Thoracic aorta (tissue), 2 donors: ENCODE measurements around the gene ADGRE1. TPM values are rescaled to one million over a fixed set of nuclear protein-coding genes. Genes with fewer than 3 reads are reported as not detected.

Experiments
- ATAC-seq: fragments of 150-250 bp; one replicate; pipeline ENCODE4 v1.8.0; 2017; ENCODE audit warnings: low read depth; ENCODE audit not compliant: insufficient number of reproducible peaks, low FRiP score
- DNase-seq: peaks from one replicate; pipeline ENCODE4 v3.0.0-alpha.2; 2020; ENCODE audit warnings: low spot score
- H3K27ac ChIP-seq, 2 donors: fragments of 200-600 bp; sonication (generic); 1 replicate in 1 of 2; 2 replicates in 1 of 2; pipeline ENCODE4 v1.5.1; 2016; ENCODE audit warnings: mild to moderate bottlenecking in 2 of 2, moderate library complexity in 2 of 2
- H3K27me3 ChIP-seq: fragments of 200-600 bp; sonication (generic); replicated peaks from 2 replicates; pipeline ENCODE4 v1.6.0; 2016; ENCODE audit warnings: mild to moderate bottlenecking; ENCODE audit not compliant: insufficient read depth
- H3K36me3 ChIP-seq: fragments of 200-600 bp; sonication (generic); one replicate; pipeline ENCODE4 v1.5.1; 2016
- H3K4me1 ChIP-seq, 2 donors: fragments of 200-600 bp; sonication (generic); 1 replicate in 1 of 2; 2 replicates in 1 of 2; pipeline versions ENCODE4 v1.5.1 to v1.6.0; 2016; ENCODE audit warnings: low read depth in 2 of 2, mild to moderate bottlenecking in 1 of 2; ENCODE audit not compliant: control insufficient read depth in 1 of 2
- H3K4me3 ChIP-seq: fragments of 200-600 bp; sonication (generic); 2 replicates; pipeline ENCODE4 v1.5.1; 2016; ENCODE audit warnings: mild to moderate bottlenecking
- H3K9me3 ChIP-seq: fragments of 200-600 bp; sonication (generic); 2 replicates; pipeline ENCODE4 v1.5.1; 2016
- CTCF ChIP-seq: fragments of 200-600 bp; sonication (generic); IDR thresholded peaks from one replicate; pipeline ENCODE4 v1.5.1; 2019; ENCODE audit warnings: antibody characterized with exemption
- total RNA-seq, 2 donors: library from RNA; depleted of rRNA; stranded (reverse); fragments of >200 nt; gene quantifications; one replicate each; pipeline versions ENCODE4 v1.1.0 to v1.2.3, GENCODE V29; 2016

Gene ADGRE1
- total RNA-seq, 2 donors from 2014 or later = 0.41 to 0.42 TPM

- no peak overlapping the region for H3K4me3 ChIP-seq
- DNase-seq (no peak), ATAC-seq (no peak)
- no peaks in the 10 kb centered on the region for H3K4me1 ChIP-seq
- no peaks in the 10 kb centered on the region for H3K36me3 ChIP-seq
- peaks cover 8% of the 10 kb centered on the region for H3K9me3 ChIP-seq
- no peak for TF ChIP-seq CTCF
- no peak overlapping the region for H3K27ac ChIP-seq
- no peaks in the 10 kb centered on the region for H3K27me3 ChIP-seq
Observed at GRCh38 chr19:6925386-6925785, 38.0 kb downstream of the ADGRE1 start.

- Histone ChIP-seq H3K27me3 (no peaks in the 10 kb centered on the region), H3K9me3 (peaks cover 8% of the 10 kb centered on the region), H3K27ac (no peak overlapping the region), H3K36me3 (no peaks in the 10 kb centered on the region), H3K4me1 (no peaks in the 10 kb centered on the region), H3K4me3 (no peak overlapping the region)
- no peak for DNase-seq
- TF ChIP-seq CTCF = no peak
- ATAC-seq = no peak
Observed at GRCh38 chr19:6925801-6926751, 38.7 kb downstream of the ADGRE1 start.

GRCh38 chr19:6930190-6930589, 42.8 kb downstream of the ADGRE1 start:
- no peak overlapping the region for H3K4me3 ChIP-seq
- no peak overlapping the region for H3K27ac ChIP-seq
- DNase-seq (no peak), ATAC-seq (no peak)
- H3K27me3 ChIP-seq = no peaks in the 10 kb centered on the region
- no peaks in the 10 kb centered on the region for H3K36me3 ChIP-seq
- no peak for TF ChIP-seq CTCF
- H3K4me1 ChIP-seq = no peaks in the 10 kb centered on the region
- H3K9me3 ChIP-seq = peaks cover 8% of the 10 kb centered on the region

GRCh38 chr19:6935069-6935468, 47.7 kb downstream of the ADGRE1 start:
- no peak for TF ChIP-seq CTCF
- Histone ChIP-seq H3K9me3 (peaks cover 2% of the 10 kb centered on the region), H3K4me3 (no peak overlapping the region), H3K4me1 (no peaks in the 10 kb centered on the region), H3K27me3 (no peaks in the 10 kb centered on the region), H3K36me3 (no peaks in the 10 kb centered on the region), H3K27ac (no peak overlapping the region)
- DNase-seq (no peak), ATAC-seq (no peak)

- Histone ChIP-seq H3K27ac (no peak overlapping the region), H3K4me3 (no peak overlapping the region), H3K36me3 (no peaks in the 10 kb centered on the region), H3K4me1 (no peaks in the 10 kb centered on the region), H3K9me3 (no peaks in the 10 kb centered on the region), H3K27me3 (no peaks in the 10 kb centered on the region)
- no peak for TF ChIP-seq CTCF
- DNase-seq (no peak), ATAC-seq (no peak)
Observed at GRCh38 chr19:6935618-6936017, 48.2 kb downstream of the ADGRE1 start.
